ENCODE measurements around the gene UIMC1. TPM values are rescaled to one million over a fixed set of nuclear protein-coding genes. Genes with fewer than 3 reads are reported as not detected.

The UIMC1 gene
- total RNA-seq, 2 donors from 2014 or later: 46.6 to 50.8 TPM

GRCh38 chr5:177043114-177043513 lies 36.5 kb upstream of the UIMC1 start:
- H3K9ac ChIP-seq (ENCODE audit: extremely low read depth, low read length, poor library complexity, severe bottlenecking): no peak overlapping the region
- no peak for TF ChIP-seq CTCF (conservative IDR thresholded peaks at IDR 0.05)
- H3K27ac ChIP-seq (ENCODE audit: low read depth, low read length): no peak overlapping the region
- H3K4me3 ChIP-seq (ENCODE audit: low read length): no peak overlapping the region
- DNase-seq: no peak
- Mint-ChIP-seq H3K27me3 (ENCODE audit: insufficient read depth) (no peaks in the 10 kb centered on the region), H3K4me1 (no peaks in the 10 kb centered on the region), H3K9me3 (no peaks in the 10 kb centered on the region), H3K36me3 (ENCODE audit: low read depth) (peaks cover 52% of the 10 kb centered on the region), H3K27ac (no peak overlapping the region), H3K4me3 (no peak overlapping the region)
- 96% methylated on average over 4 to 6 of the region's 6 CpGs for WGBS, 2 experiments (ENCODE audit: insufficient coverage in 1 of 2, insufficient read length in 1 of 2)
- peaks cover 60% of the 10 kb centered on the region for H3K36me3 ChIP-seq (ENCODE audit: control insufficient read depth, insufficient read depth, low read length)
- H3K27me3 ChIP-seq (ENCODE audit: control insufficient read depth, insufficient read depth, low read length, poor library complexity, severe bottlenecking): no peaks in the 10 kb centered on the region
- no peaks in the 10 kb centered on the region for H3K4me1 ChIP-seq (ENCODE audit: control insufficient read depth, insufficient read depth, low read length)
- no peaks in the 10 kb centered on the region for H3K9me3 ChIP-seq (ENCODE audit: control insufficient read depth, low read length)

GRCh38 chr5:177041936-177042335 lies 35.4 kb upstream of the UIMC1 start:
- Histone ChIP-seq H3K27ac (ENCODE audit: low read depth, low read length) (no peak overlapping the region), H3K36me3 (ENCODE audit: control insufficient read depth, insufficient read depth, low read length) (peaks cover 50% of the 10 kb centered on the region), H3K9me3 (ENCODE audit: control insufficient read depth, low read length) (no peaks in the 10 kb centered on the region), H3K9ac (ENCODE audit: extremely low read depth, low read length, poor library complexity, severe bottlenecking) (no peak overlapping the region), H3K4me3 (ENCODE audit: low read length) (no peak overlapping the region), H3K27me3 (ENCODE audit: control insufficient read depth, insufficient read depth, low read length, poor library complexity, severe bottlenecking) (no peaks in the 10 kb centered on the region), H3K4me1 (ENCODE audit: control insufficient read depth, insufficient read depth, low read length) (no peaks in the 10 kb centered on the region)
- Mint-ChIP-seq H3K9me3 (no peaks in the 10 kb centered on the region), H3K27ac (no peak overlapping the region), H3K4me1 (no peaks in the 10 kb centered on the region), H3K36me3 (ENCODE audit: low read depth) (peaks cover 46% of the 10 kb centered on the region), H3K4me3 (no peak overlapping the region), H3K27me3 (ENCODE audit: insufficient read depth) (no peaks in the 10 kb centered on the region)
- TF ChIP-seq CTCF (conservative IDR thresholded peaks at IDR 0.05): peak; percentile 51
- no peak for DNase-seq
- 95 to 100% methylated on average over 2 of the region's 2 CpGs for WGBS, 2 experiments (ENCODE audit: insufficient coverage in 1 of 2, insufficient read length in 1 of 2)

GRCh38 chr5:177040814-177041420 lies 34.3 kb upstream of the UIMC1 start:
- H3K27ac Mint-ChIP-seq: no peak overlapping the region
- peaks cover 42% of the 10 kb centered on the region for H3K36me3 ChIP-seq (ENCODE audit: control insufficient read depth, insufficient read depth, low read length)
- H3K9me3 Mint-ChIP-seq: no peaks in the 10 kb centered on the region
- peaks cover 8% of the 10 kb centered on the region for H3K4me1 Mint-ChIP-seq
- TF ChIP-seq CTCF (conservative IDR thresholded peaks at IDR 0.05): no peak
- peaks cover 44% of the 10 kb centered on the region for H3K36me3 Mint-ChIP-seq (ENCODE audit: low read depth)
- no peak overlapping the region for H3K4me3 Mint-ChIP-seq
- WGBS, 2 experiments (ENCODE audit: insufficient coverage in 1 of 2, insufficient read length in 1 of 2): 95 to 100% methylated on average over 1 to 3 of the region's 3 CpGs
- H3K27me3 Mint-ChIP-seq (ENCODE audit: insufficient read depth): no peaks in the 10 kb centered on the region
- no peaks in the 10 kb centered on the region for H3K4me1 ChIP-seq (ENCODE audit: control insufficient read depth, insufficient read depth, low read length)
- H3K9me3 ChIP-seq (ENCODE audit: control insufficient read depth, low read length): no peaks in the 10 kb centered on the region
- no peaks in the 10 kb centered on the region for H3K27me3 ChIP-seq (ENCODE audit: control insufficient read depth, insufficient read depth, low read length, poor library complexity, severe bottlenecking)
- H3K4me3 ChIP-seq (ENCODE audit: low read length): no peak overlapping the region
- no peak for DNase-seq
- no peak overlapping the region for H3K27ac ChIP-seq (ENCODE audit: low read depth, low read length)
- no peak overlapping the region for H3K9ac ChIP-seq (ENCODE audit: extremely low read depth, low read length, poor library complexity, severe bottlenecking)
